HFFc6 (cell line): ENCODE measurements around the gene PBOV1. TPM values are rescaled to one million over a fixed set of nuclear protein-coding genes. Genes with fewer than 3 reads are reported as not detected.

ENCODE experiments used
- DNase-seq: peaks from one replicate; pipeline ENCODE4 v3.0.0-alpha.2; 2018
- H3K27ac Mint-ChIP-seq: 2 replicates; pipeline ENCODE4 v1.8.0; 2020; ENCODE audit warnings: mild to moderate bottlenecking, mixed read lengths
- H3K27me3 Mint-ChIP-seq: 2 replicates; pipeline ENCODE4 v1.8.0; 2021; ENCODE audit warnings: mild to moderate bottlenecking, moderate library complexity, mixed read lengths; ENCODE audit not compliant: insufficient read depth
- H3K36me3 Mint-ChIP-seq: 2 replicates; pipeline ENCODE4 v1.8.0; 2021; ENCODE audit warnings: low read depth, mixed read lengths
- H3K4me1 Mint-ChIP-seq: 2 replicates; pipeline ENCODE4 v1.8.0; 2020; ENCODE audit warnings: low read depth, mixed read lengths
- H3K4me3 Mint-ChIP-seq: 2 replicates; pipeline ENCODE4 v1.8.0; 2020; ENCODE audit warnings: mild to moderate bottlenecking, moderate library complexity, mixed read lengths
- H3K9me3 Mint-ChIP-seq: 2 replicates; pipeline ENCODE4 v1.8.0; 2020; ENCODE audit warnings: mild to moderate bottlenecking, mixed read lengths
- long read RNA-seq: library from polyadenylated mRNA; unstranded; transcript quantifications from one replicate; pipeline ENCODE4 v2.0.0, GENCODE V29; 2019
- total RNA-seq, 6 experiments: library from RNA; stranded (reverse); fragmentation: NEBNext Ultra II Directional; extraction: Animal tissue kit (Norgen Biotek cat#: 25700); gene quantifications; 2 replicates in 1 of 6; 3 replicates in 5 of 6; pipeline ENCODE4 v1.2.3, GENCODE V29; 2021
- TF ChIP-seq, protein P1 (sequence below): fragments of 200-600 bp; sonication (generic); IDR thresholded peaks from 2 replicates; pipeline ENCODE4 v1.5.0; 2021; ENCODE audit warnings: antibody characterized with exemption, mild to moderate bottlenecking

PBOV1 gene
- total RNA-seq, result not detected
- long read RNA-seq, result 0 reads

DNA sequence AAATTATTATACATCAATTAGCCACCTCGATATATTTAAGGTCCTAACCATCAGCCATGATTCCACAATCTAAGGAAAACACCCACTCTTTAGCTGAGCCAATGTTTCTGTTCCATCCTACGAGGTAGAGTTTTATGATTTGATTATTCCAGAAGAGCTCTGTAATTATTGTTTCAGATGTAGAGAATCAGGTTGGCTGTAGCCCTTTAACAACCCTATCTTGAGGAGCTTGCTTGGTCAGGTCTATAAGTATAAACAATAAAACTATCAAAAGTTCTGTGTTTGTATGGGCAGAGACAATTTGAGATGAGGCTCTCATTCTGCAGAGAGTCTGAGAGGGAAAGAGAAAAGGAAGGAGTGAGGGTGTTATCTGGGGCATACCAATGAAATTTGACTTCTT is at the start of gene PBOV1:
PBOV1 (minus strand) TSS at position 43 of the 400 bp plus-strand sequence. CDS start 96 bp downstream, outside the sequence.
- Mint-ChIP-seq H3K9me3 (no peaks in the 10 kb centered on the region), H3K27ac (no peak within 1 kb of the TSS), H3K36me3 (no peaks in the 10 kb centered on the region), H3K4me3 (no peak within 1 kb of the TSS), H3K27me3 (peaks cover 4% of the 10 kb centered on the region), H3K4me1 (no peaks in the 10 kb centered on the region)
- DNase-seq, result no peak
- TF ChIP-seq, protein P1, sequence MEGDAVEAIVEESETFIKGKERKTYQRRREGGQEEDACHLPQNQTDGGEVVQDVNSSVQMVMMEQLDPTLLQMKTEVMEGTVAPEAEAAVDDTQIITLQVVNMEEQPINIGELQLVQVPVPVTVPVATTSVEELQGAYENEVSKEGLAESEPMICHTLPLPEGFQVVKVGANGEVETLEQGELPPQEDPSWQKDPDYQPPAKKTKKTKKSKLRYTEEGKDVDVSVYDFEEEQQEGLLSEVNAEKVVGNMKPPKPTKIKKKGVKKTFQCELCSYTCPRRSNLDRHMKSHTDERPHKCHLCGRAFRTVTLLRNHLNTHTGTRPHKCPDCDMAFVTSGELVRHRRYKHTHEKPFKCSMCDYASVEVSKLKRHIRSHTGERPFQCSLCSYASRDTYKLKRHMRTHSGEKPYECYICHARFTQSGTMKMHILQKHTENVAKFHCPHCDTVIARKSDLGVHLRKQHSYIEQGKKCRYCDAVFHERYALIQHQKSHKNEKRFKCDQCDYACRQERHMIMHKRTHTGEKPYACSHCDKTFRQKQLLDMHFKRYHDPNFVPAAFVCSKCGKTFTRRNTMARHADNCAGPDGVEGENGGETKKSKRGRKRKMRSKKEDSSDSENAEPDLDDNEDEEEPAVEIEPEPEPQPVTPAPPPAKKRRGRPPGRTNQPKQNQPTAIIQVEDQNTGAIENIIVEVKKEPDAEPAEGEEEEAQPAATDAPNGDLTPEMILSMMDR, result no peak

DNA sequence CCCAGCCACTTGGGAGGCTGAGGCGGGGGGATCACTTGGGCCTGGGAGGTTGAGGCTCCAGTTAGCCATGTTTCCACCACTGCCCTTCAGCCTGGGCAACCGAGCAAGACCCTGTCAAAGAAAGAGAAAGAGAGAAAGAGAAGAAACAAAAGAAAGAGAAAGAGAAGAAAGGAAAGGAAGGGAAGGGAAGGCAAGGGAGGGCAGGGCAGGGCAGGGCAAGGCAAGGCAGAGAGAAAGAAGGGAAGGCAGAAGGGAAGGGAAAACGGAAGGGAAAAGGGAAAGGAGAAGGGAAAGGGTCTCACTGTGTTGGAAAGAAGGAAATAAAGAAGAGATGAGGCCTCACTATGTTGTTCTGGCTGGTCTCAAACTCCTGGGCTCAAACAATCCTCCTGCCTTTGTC is 47.8 kb upstream of the PBOV1 start:
- H3K27ac Mint-ChIP-seq, result no peak overlapping the region
- TF ChIP-seq, protein P1, result no peak
- DNase-seq, result no peak
- H3K36me3 Mint-ChIP-seq, result no peaks in the 10 kb centered on the region
- H3K4me3 Mint-ChIP-seq, result no peak overlapping the region
- H3K27me3 Mint-ChIP-seq, result peaks cover 29% of the 10 kb centered on the region
- no peaks in the 10 kb centered on the region for H3K4me1 Mint-ChIP-seq
- H3K9me3 Mint-ChIP-seq, result no peaks in the 10 kb centered on the region

GRCh38 chr6:138264372-138264880 is 46.1 kb upstream of the PBOV1 start:
- no peak overlapping the region for H3K4me3 Mint-ChIP-seq
- TF ChIP-seq, protein P1, result no peak
- H3K27me3 Mint-ChIP-seq, result peaks cover 28% of the 10 kb centered on the region
- no peaks in the 10 kb centered on the region for H3K36me3 Mint-ChIP-seq
- no peaks in the 10 kb centered on the region for H3K9me3 Mint-ChIP-seq
- no peaks in the 10 kb centered on the region for H3K4me1 Mint-ChIP-seq
- DNase-seq, result no peak
- H3K27ac Mint-ChIP-seq, result no peak overlapping the region

- Mint-ChIP-seq H3K4me3 (no peak overlapping the region), H3K36me3 (no peaks in the 10 kb centered on the region), H3K27me3 (peaks cover 26% of the 10 kb centered on the region), H3K4me1 (no peaks in the 10 kb centered on the region), H3K27ac (no peak overlapping the region), H3K9me3 (no peaks in the 10 kb centered on the region)
- TF ChIP-seq, protein P1, result no peak
- no peak for DNase-seq
Measured at GRCh38 chr6:138263963-138264362, 45.7 kb upstream of the PBOV1 start.

GRCh38 chr6:138261116-138261780 is 43.0 kb upstream of the PBOV1 start:
- Mint-ChIP-seq H3K27me3 (peaks cover 15% of the 10 kb centered on the region), H3K4me1 (no peaks in the 10 kb centered on the region), H3K36me3 (no peaks in the 10 kb centered on the region), H3K4me3 (no peak overlapping the region), H3K27ac (no peak overlapping the region), H3K9me3 (no peaks in the 10 kb centered on the region)
- TF ChIP-seq, protein P1, result no peak
- no peak for DNase-seq
